Upper lobe of left lung (tissue), 6 donors: ENCODE results near the gene DIPK1C. TPM values are rescaled to one million over a fixed set of nuclear protein-coding genes. Genes with fewer than 3 reads are reported as not detected.

ENCODE experiments used
- ATAC-seq, 2 donors: fragments of 200-7000 bp; cut with Tn5 transposase; one replicate each; pipeline ENCODE4 v1.9.1; 2022; ENCODE audit warnings: mild to moderate bottlenecking in 2 of 2, moderate library complexity in 2 of 2; ENCODE audit not compliant: low FRiP score in 2 of 2
- DNase-seq, 2 donors: peaks; one replicate each; pipeline ENCODE4 v3.0.0-alpha.2; 2019 to 2020
- H3K27ac ChIP-seq, 4 donors: fragments of 200-600 bp; sonication (generic); one replicate each; pipeline ENCODE4 v1.5.1; 2016 to 2019
- H3K27me3 ChIP-seq, 4 donors: fragments of 200-600 bp; sonication (generic); one replicate each; pipeline ENCODE4 v1.5.1; 2017 to 2019
- H3K36me3 ChIP-seq, 4 donors: fragments of 200-600 bp; sonication (generic); one replicate each; pipeline ENCODE4 v1.5.1; 2016 to 2019
- H3K4me1 ChIP-seq, 4 donors: fragments of 200-600 bp; sonication (generic); one replicate each; pipeline ENCODE4 v1.5.1; 2018 to 2019
- H3K4me3 ChIP-seq, 4 donors: fragments of 200-600 bp; sonication (generic); one replicate each; pipeline ENCODE4 v1.5.1; 2017 to 2019; ENCODE audit warnings: mild to moderate bottlenecking in 2 of 4, moderate library complexity in 1 of 4
- H3K9me3 ChIP-seq, 4 donors: fragments of 200-600 bp; sonication (generic); one replicate each; pipeline ENCODE4 v1.5.1; 2018 to 2019
- CTCF ChIP-seq, 6 experiments: fragments of 450-650 bp in 4 of 6; fragments of 200-600 bp in 2 of 6; sonication (generic) in 2 of 6; IDR thresholded peaks; one replicate each; pipeline ENCODE4 v1.5.1; 2016 to 2019; ENCODE audit warnings: antibody characterized with exemption in 6 of 6
- EP300 ChIP-seq, 4 donors: sonication (generic); formaldehyde crosslinking; IDR thresholded peaks; one replicate each; pipeline ENCODE4 v1.5.1; 2017; ENCODE audit warnings: antibody characterized with exemption in 4 of 4, control low read depth in 2 of 4
- POLR2A ChIP-seq, 4 donors: fragments of 450-650 bp; IDR thresholded peaks; one replicate each; pipeline ENCODE4 v1.5.1; 2016 to 2017; ENCODE audit warnings: antibody characterized with exemption in 4 of 4, mild to moderate bottlenecking in 2 of 4
- POLR2AphosphoS5 ChIP-seq, 2 donors: sonication (generic); formaldehyde crosslinking; IDR thresholded peaks; one replicate each; pipeline ENCODE4 v1.5.1; 2017; ENCODE audit warnings: antibody characterized with exemption in 2 of 2
- WGBS, 2 donors: methylation state at CpG; one replicate each; pipeline ENCODE4 v1.1.5; 2017 to 2018; 5-methylcytosine and 5-hydroxymethylcytosine counted together
- total RNA-seq, 6 donors: library from RNA; depleted of rRNA in 4 of 6; stranded (reverse); fragments of >200 nt in 4 of 6; gene quantifications; one replicate each; pipeline versions ENCODE4 v1.1.0 to v1.2.1, GENCODE V29; 2016 to 2021
- donor health status: DM: no; HTN: no; CAD: no; lungs with moderate emphysema.
- donor health status: DM: no; HTN: yes; CAD: no; lungs with severe emphysema.

DIPK1C gene
- total RNA-seq, 6 donors from 2014 or later: 0.13 to 0.89 TPM; not detected in 4

GRCh38 chr18:74494514-74494913 lies 37.4 kb upstream of the DIPK1C start:
- WGBS, 2 donors: 65 to 67% methylated on average over 1 of the region's 1 CpG
- Histone ChIP-seq H3K9me3 (no peaks in the 10 kb centered on the region), H3K4me1 (peaks cover 17 to 39% (median 27%) of the 10 kb centered on the region in 4 donors), H3K27me3 (no peaks in the 10 kb centered on the region), H3K36me3 (no peaks in the 10 kb centered on the region), H3K4me3 (no peak overlapping the region), H3K27ac (no peak overlapping the region)
- ATAC-seq (no peak), DNase-seq (no peak)
- TF ChIP-seq POLR2AphosphoS5 (IDR thresholded peaks at IDR 0.05) (no peak), EP300 (IDR thresholded peaks at IDR 0.05) (no peak), CTCF (IDR thresholded peaks at IDR 0.05) (no peak), POLR2A (IDR thresholded peaks at IDR 0.05) (no peak)

- DNase-seq: peak in 1 of 2 donors; percentile 57
- Histone ChIP-seq H3K4me1 (peaks cover 17 to 31% (median 20%) of the 10 kb centered on the region in 4 donors), H3K9me3 (no peaks in the 10 kb centered on the region), H3K27ac (no peak overlapping the region), H3K36me3 (no peaks in the 10 kb centered on the region), H3K27me3 (no peaks in the 10 kb centered on the region), H3K4me3 (no peak overlapping the region)
- ATAC-seq: no peak
- 40 to 47% methylated on average over 1 of the region's 1 CpG for WGBS, 2 donors
- TF ChIP-seq POLR2A (IDR thresholded peaks at IDR 0.05) (no peak), CTCF (IDR thresholded peaks at IDR 0.05) (peak in 5 of 6 experiments; percentile 23 to 75 (median 69)), EP300 (IDR thresholded peaks at IDR 0.05) (no peak)
These were observed 36.6 kb upstream of the DIPK1C start for GRCh38 chr18:74493689-74494088.

- Histone ChIP-seq H3K9me3 (no peaks in the 10 kb centered on the region), H3K27me3 (no peaks in the 10 kb centered on the region), H3K4me1 (peaks cover 6 to 17% (median 6%) of the 10 kb centered on the region in 4 donors), H3K4me3 (no peak overlapping the region), H3K36me3 (no peaks in the 10 kb centered on the region), H3K27ac (no peak overlapping the region)
- no peak for TF ChIP-seq POLR2AphosphoS5 (IDR thresholded peaks at IDR 0.05)
- no peak for TF ChIP-seq POLR2A (IDR thresholded peaks at IDR 0.05)
- TF ChIP-seq CTCF (IDR thresholded peaks at IDR 0.05): no peak
- no peak for TF ChIP-seq EP300 (IDR thresholded peaks at IDR 0.05)
- ATAC-seq: no peak
- WGBS, 2 donors: 89 to 96% methylated on average over 3 of the region's 3 CpGs
- no peak for DNase-seq
These were observed 35.2 kb upstream of the DIPK1C start for GRCh38 chr18:74492259-74492658.

GRCh38 chr18:74489676-74490075 lies 32.6 kb upstream of the DIPK1C start:
- Histone ChIP-seq H3K4me1 (no peaks in the 10 kb centered on the region), H3K9me3 (no peaks in the 10 kb centered on the region), H3K4me3 (no peak overlapping the region), H3K27ac (no peak overlapping the region), H3K27me3 (no peaks in the 10 kb centered on the region), H3K36me3 (no peaks in the 10 kb centered on the region)
- ATAC-seq (peak in 1 of 2 donors; percentile 17), DNase-seq (no peak)
- TF ChIP-seq EP300 (IDR thresholded peaks at IDR 0.05): no peak
- TF ChIP-seq POLR2AphosphoS5 (IDR thresholded peaks at IDR 0.05): no peak
- no peak for TF ChIP-seq POLR2A (IDR thresholded peaks at IDR 0.05)
- no peak for TF ChIP-seq CTCF (IDR thresholded peaks at IDR 0.05)
- WGBS, 2 donors: 30 to 41% methylated on average over 7 of the region's 7 CpGs

GRCh38 chr18:74488864-74489263 lies 31.8 kb upstream of the DIPK1C start:
- Histone ChIP-seq H3K4me1 (no peaks in the 10 kb centered on the region), H3K9me3 (no peaks in the 10 kb centered on the region), H3K27ac (no peak overlapping the region), H3K4me3 (no peak overlapping the region), H3K27me3 (no peaks in the 10 kb centered on the region), H3K36me3 (no peaks in the 10 kb centered on the region)
- no peak for DNase-seq
- no peak for ATAC-seq
- 94 to 96% methylated on average over 8 of the region's 8 CpGs for whole genome bisulfite sequencing, 2 donors
- TF ChIP-seq POLR2A (IDR thresholded peaks at IDR 0.05) (no peak), POLR2AphosphoS5 (IDR thresholded peaks at IDR 0.05) (no peak), EP300 (IDR thresholded peaks at IDR 0.05) (no peak), CTCF (IDR thresholded peaks at IDR 0.05) (no peak)
